ENCODE results near the gene TUBB3. TPM values are rescaled to one million over a fixed set of nuclear protein-coding genes. Genes with fewer than 3 reads are reported as not detected.

Gene TUBB3
- total RNA-seq, 2 experiments from 2014 or later: 0.27 to 1.2 TPM

GRCh38 chr16:89920723-89921122, 2.4 kb upstream of the TUBB3 start:
- Mint-ChIP-seq H3K4me3 (no peak overlapping the region), H3K27ac (no peak overlapping the region), H3K9me3 (no peaks in the 10 kb centered on the region), H3K27me3 (peaks cover 41% of the 10 kb centered on the region), H3K36me3 (ENCODE audit: low read depth) (no peaks in the 10 kb centered on the region), H3K4me1 (ENCODE audit: low read depth) (peaks cover 45% of the 10 kb centered on the region)
- ChIA-PET CTCF (interaction anchor here (1.1 to 1.7 kb wide), 2 partner anchors 11 to 12 kb away, joined by 3 to 4 read pairs; no protein-coding TSS in a partner anchor), POLR2A (no interaction called here)
- no peak for TF ChIP-seq CTCF (IDR thresholded peaks at IDR 0.05)
- no peak for ATAC-seq
- DNase-seq: no peak
- intact Hi-C loops (cut with micrococcal nuclease): no loop called here

- peaks cover 41% of the 10 kb centered on the region for H3K27me3 Mint-ChIP-seq
- no peaks in the 10 kb centered on the region for H3K9me3 Mint-ChIP-seq
- intact Hi-C loops (cut with micrococcal nuclease): no loop called here
- H3K4me3 Mint-ChIP-seq: no peak overlapping the region
- ChIA-PET CTCF (interaction anchor here (1.1 to 3.2 kb wide), 3 partner anchors 11 to 13 kb away, joined by 3 to 18 read pairs (median 4); no protein-coding TSS in a partner anchor), POLR2A (interaction anchor here (1.7 kb wide), 1 partner anchor 12 kb away, joined by 8 read pairs; no protein-coding TSS in a partner anchor)
- H3K27ac Mint-ChIP-seq: no peak overlapping the region
- H3K4me1 Mint-ChIP-seq (ENCODE audit: low read depth): peaks cover 43% of the 10 kb centered on the region
- ATAC-seq: no peak
- no peaks in the 10 kb centered on the region for H3K36me3 Mint-ChIP-seq (ENCODE audit: low read depth)
- no peak for DNase-seq
- TF ChIP-seq CTCF (IDR thresholded peaks at IDR 0.05): no peak
Measured at GRCh38 chr16:89921131-89921701, 1.9 kb upstream of the TUBB3 start.

- Mint-ChIP-seq H3K36me3 (ENCODE audit: low read depth) (no peaks in the 10 kb centered on the region), H3K4me3 (peak overlapping the region; percentile 51), H3K9me3 (no peaks in the 10 kb centered on the region), H3K27me3 (peaks cover 44% of the 10 kb centered on the region), H3K27ac (no peak overlapping the region), H3K4me1 (ENCODE audit: low read depth) (peaks cover 43% of the 10 kb centered on the region)
- intact Hi-C loops (cut with micrococcal nuclease): no loop called here
- CTCF ChIA-PET: interaction anchor here (1.1 to 3.2 kb wide), 3 partner anchors 12 to 36 kb away, joined by 3 to 18 read pairs (median 4); no protein-coding TSS in a partner anchor
- TF ChIP-seq CTCF (IDR thresholded peaks at IDR 0.05): no peak
- DNase-seq (peak; percentile 54), ATAC-seq (peak; percentile 14)
- POLR2A ChIA-PET: interaction anchor here (0.7 to 1.7 kb wide), 3 partner anchors 10 to 51 kb away, joined by 3 to 8 read pairs (median 4); no protein-coding TSS in a partner anchor
Measured at GRCh38 chr16:89921702-89922476, 1.3 kb upstream of the TUBB3 start.

- Mint-ChIP-seq H3K4me3 (peak overlapping the region; percentile 51), H3K27ac (no peak overlapping the region), H3K4me1 (ENCODE audit: low read depth) (peaks cover 43% of the 10 kb centered on the region), H3K36me3 (ENCODE audit: low read depth) (no peaks in the 10 kb centered on the region), H3K9me3 (no peaks in the 10 kb centered on the region), H3K27me3 (peaks cover 45% of the 10 kb centered on the region)
- ATAC-seq (no peak), DNase-seq (peak; percentile 81)
- ChIA-PET CTCF (interaction anchor here (1.1 to 3.2 kb wide), 2 partner anchors 12 to 37 kb away, joined by 3 to 18 read pairs; no protein-coding TSS in a partner anchor), POLR2A (interaction anchor here (0.7 to 1.7 kb wide), 3 partner anchors 10 to 51 kb away, joined by 3 to 8 read pairs (median 4); no protein-coding TSS in a partner anchor)
- TF ChIP-seq CTCF (IDR thresholded peaks at IDR 0.05): no peak
- intact Hi-C loops (cut with micrococcal nuclease): no loop called here
Measured at GRCh38 chr16:89922477-89922883, 662 bp upstream of the TUBB3 start.
